Stimulated activated CD8-positive, alpha-beta memory T cell treated with anti-CD3 and anti-CD28 coated beads, Interleukin-12 subunit alpha, Interleukin-12 subunit beta, amount 100 ng/mL, for 24 hours (primary cell): ENCODE data around the gene CDK5R2.

Experiments
- DNase-seq: peaks from one replicate; pipeline ENCODE4 v3.0.0-alpha.2; 2020; ENCODE audit errors: extremely low read depth

The CDK5R2 gene

GRCh38 chr2:219002395-219003266, 43.2 kb downstream of the CDK5R2 start:
- no peak for DNase-seq

- no peak for DNase-seq
Observed at GRCh38 chr2:219003267-219003634, 43.8 kb downstream of the CDK5R2 start.

GRCh38 chr2:219003979-219004378, 44.5 kb downstream of the CDK5R2 start:
- no peak for DNase-seq

- no peak for DNase-seq
Observed at GRCh38 chr2:219009294-219009693, 49.8 kb downstream of the CDK5R2 start.

- no peak for DNase-seq
Observed at GRCh38 chr2:219010162-219010756, 50.8 kb downstream of the CDK5R2 start.

GRCh38 chr2:219010873-219011272, 51.4 kb downstream of the CDK5R2 start:
- DNase-seq, result no peak
